GM19372 (cell line): Measurements from ENCODE around the gene WNT8A.

ENCODE experiments used
- ATAC-seq: cut with Tn5 transposase; IDR thresholded peaks from one replicate; pipeline ENCODE4 v1.9.1; 2021; ENCODE audit warnings: mild to moderate bottlenecking, low read depth, moderate library complexity; ENCODE audit not compliant: unreplicated experiment

The WNT8A gene

DNA sequence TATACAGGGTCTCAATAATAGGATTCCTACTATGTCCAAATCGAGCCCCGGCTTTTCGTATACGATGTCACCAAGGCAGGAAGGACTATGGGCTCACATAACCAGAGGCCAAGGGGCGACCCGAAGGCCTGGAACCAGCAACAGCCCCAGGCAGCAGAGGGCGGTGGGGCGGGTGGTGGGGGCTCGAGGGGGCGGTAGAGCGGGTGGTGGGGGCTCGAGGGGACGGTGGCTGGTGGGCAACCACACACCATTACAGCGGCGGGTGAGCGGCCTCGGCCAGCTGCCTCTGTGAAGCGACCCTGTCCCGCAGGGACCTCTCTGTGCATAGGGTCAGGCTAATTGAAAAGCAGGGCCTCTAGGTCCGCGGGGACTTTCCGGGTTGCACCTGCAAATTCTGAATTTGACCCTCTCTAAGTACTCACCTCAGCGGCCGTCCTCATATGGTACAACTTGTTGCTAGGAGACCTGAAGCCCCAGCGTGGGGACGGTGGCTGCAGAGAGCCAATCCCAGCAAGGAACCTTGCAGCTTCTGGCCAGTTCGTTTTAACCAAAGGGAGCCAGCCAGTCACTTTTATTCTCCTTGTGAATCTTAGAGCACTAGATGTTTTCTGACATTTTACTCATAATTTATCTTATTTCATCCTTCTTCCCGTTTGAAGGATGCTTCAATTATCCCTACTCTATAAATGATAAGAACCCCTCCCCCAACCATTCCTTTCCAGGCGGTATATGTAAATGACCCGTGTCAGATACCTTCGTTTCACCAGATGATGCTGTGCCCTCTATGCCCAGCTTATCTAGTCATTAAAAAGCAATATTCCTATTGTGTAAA is 55.3 kb downstream of the WNT8A start, which contains the start of gene NME5:
TSS of gene NME5 (minus strand) at position 480 of the 832 bp plus-strand sequence. CDS start 648 bp downstream, outside the sequence.
- ATAC-seq, result no peak

DNA sequence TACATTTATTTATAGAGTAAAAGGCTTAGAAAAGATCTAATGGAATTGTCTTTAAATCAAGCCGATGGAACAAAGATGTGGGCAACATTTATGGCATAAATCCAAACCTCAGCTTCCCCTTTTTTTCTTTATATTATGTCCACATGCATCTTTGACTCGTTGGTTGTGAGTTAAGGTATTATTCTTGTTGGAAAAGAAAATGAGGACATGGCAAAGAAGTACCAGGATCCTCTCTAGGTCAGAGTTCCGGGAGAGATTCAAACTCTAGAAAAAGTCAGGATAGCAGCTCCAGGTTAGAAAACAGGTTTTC is 55.9 kb downstream of the WNT8A start:
- ATAC-seq, result no peak

DNA sequence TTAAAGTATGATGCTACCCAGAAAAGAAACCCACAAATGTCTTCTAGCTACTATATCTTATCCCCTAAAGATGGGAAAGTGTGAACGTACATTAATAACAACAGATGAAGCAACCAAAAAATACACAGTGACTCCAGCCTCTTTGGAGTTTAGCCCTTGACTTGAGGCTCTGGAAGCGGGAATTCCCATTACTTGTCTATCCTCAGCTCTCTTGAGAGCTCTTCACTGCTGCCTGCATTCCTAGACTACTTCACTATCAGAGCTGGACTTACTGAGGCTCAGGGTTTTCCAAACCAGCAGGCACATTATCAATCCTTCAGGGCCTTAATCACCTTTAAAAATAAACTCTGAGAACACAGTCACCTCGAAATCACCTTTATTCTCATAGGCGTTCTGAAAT is 56.4 kb downstream of the WNT8A start:
- ATAC-seq, result no peak
